Amniotic stem cell (primary cell): Measurements from ENCODE around the gene TMEM130.

Source experiments
- DNase-seq: peaks from one replicate; lab custom pipeline; 2025; lab: John Stamatoyannopoulos, UW

The TMEM130 gene

GRCh38 chr7:98841179-98841997, 28.4 kb downstream of the TMEM130 start:
- DNase-seq: no peak

- no peak for DNase-seq
Observed at GRCh38 chr7:98840722-98841121, 29.1 kb downstream of the TMEM130 start.

- DNase-seq: no peak
Observed at GRCh38 chr7:98840096-98840495, 29.7 kb downstream of the TMEM130 start.

GRCh38 chr7:98837630-98837972, 32.2 kb downstream of the TMEM130 start:
- no peak for DNase-seq

- no peak for DNase-seq
Observed at GRCh38 chr7:98836811-98837629, 32.8 kb downstream of the TMEM130 start.

GRCh38 chr7:98834949-98835348, 34.9 kb downstream of the TMEM130 start:
- no peak for DNase-seq

GRCh38 chr7:98833022-98833421, 36.8 kb downstream of the TMEM130 start:
- DNase-seq: no peak

- no peak for DNase-seq
Observed at GRCh38 chr7:98831641-98832221, 38.1 kb downstream of the TMEM130 start.

- no peak for DNase-seq
Observed at GRCh38 chr7:98830972-98831548, 38.8 kb downstream of the TMEM130 start.

GRCh38 chr7:98828368-98828767, 41.4 kb downstream of the TMEM130 start:
- no peak for DNase-seq

GRCh38 chr7:98827258-98827657, 42.6 kb downstream of the TMEM130 start:
- no peak for DNase-seq

- no peak for DNase-seq
Observed at GRCh38 chr7:98826811-98827231, 43.0 kb downstream of the TMEM130 start.

- no peak for DNase-seq
Observed at GRCh38 chr7:98826387-98826786, 43.4 kb downstream of the TMEM130 start.

- DNase-seq: no peak
Observed at GRCh38 chr7:98823226-98823625, 46.6 kb downstream of the TMEM130 start.

GRCh38 chr7:98821348-98821747, 48.5 kb downstream of the TMEM130 start:
- DNase-seq: no peak

GRCh38 chr7:98816967-98817710, 52.7 kb downstream of the TMEM130 start:
- DNase-seq: no peak

GRCh38 chr7:98816241-98816640, 53.6 kb downstream of the TMEM130 start:
- no peak for DNase-seq

- DNase-seq: no peak
Observed at GRCh38 chr7:98815313-98815712, 54.5 kb downstream of the TMEM130 start.

- DNase-seq: no peak
Observed at GRCh38 chr7:98811299-98811698, 58.5 kb downstream of the TMEM130 start.

GRCh38 chr7:98810153-98810802, 59.5 kb downstream of the TMEM130 start:
- DNase-seq: no peak

- DNase-seq: no peak
Observed at GRCh38 chr7:98808751-98809460, 60.9 kb downstream of the TMEM130 start.
